ENCODE data around the gene JPH3.

JPH3 gene

GRCh38 chr16:87746178-87746577 is 143.9 kb downstream of the JPH3 start:
- no peaks in the 10 kb centered on the region for H3K9me3 ChIP-seq (ENCODE audit: control insufficient read depth, low read depth, low read length)
- no peaks in the 10 kb centered on the region for H3K4me1 ChIP-seq (ENCODE audit: control insufficient read depth, low read depth, low read length)
- no peak overlapping the region for H3K9ac ChIP-seq (ENCODE audit: low read length)
- H3K4me3 ChIP-seq (ENCODE audit: low read length): no peak overlapping the region
- H3K27me3 ChIP-seq (ENCODE audit: control insufficient read depth, insufficient read depth, low read length): no peaks in the 10 kb centered on the region
- no peak overlapping the region for H3K27ac ChIP-seq (ENCODE audit: low read length)
- peaks cover 62% of the 10 kb centered on the region for H3K36me3 ChIP-seq (ENCODE audit: control insufficient read depth, low read depth, low read length)
